Keratinocyte (primary cell): ENCODE results near the gene POMC. TPM values are rescaled to one million over a fixed set of nuclear protein-coding genes. Genes with fewer than 3 reads are reported as not detected.
A peak's percentile ranks its signal among the peaks of the same experiment; 100 is the strongest.

ENCODE experiments used
- DNase-seq: peaks from one replicate; pipeline ENCODE4 v3.0.0-alpha.2; 2011; ENCODE audit warnings: low read depth, missing footprints, low spot score
- FAIRE-seq: peaks from 2 replicates; lab custom pipeline; 2011; peaks lifted over from hg19 to GRCh38; lab: Jason Lieb, UNC
- H2AFZ ChIP-seq: 2 replicates; pipeline ENCODE4 v1.6.0; 2012; ENCODE audit warnings: low read length, control low read depth, inconsistent platforms; ENCODE audit not compliant: control insufficient read depth
- H3K27ac ChIP-seq: 2 replicates; pipeline ENCODE4 v1.5.1; 2011; ENCODE audit warnings: low read length; ENCODE audit not compliant: control insufficient read depth, insufficient read depth
- H3K27me3 ChIP-seq: 3 replicates; pipeline ENCODE4 v1.6.0; 2011; ENCODE audit warnings: low read length; ENCODE audit not compliant: control insufficient read depth, insufficient read depth; ENCODE audit errors: extremely low read depth
- H3K36me3 ChIP-seq, 2 experiments: 2 replicates in 1 of 2; 3 replicates in 1 of 2; pipeline ENCODE4 v1.5.1; 2011; ENCODE audit warnings: low read length in 2 of 2, mild to moderate bottlenecking in 1 of 2; ENCODE audit not compliant: control insufficient read depth in 2 of 2, insufficient read depth in 2 of 2; ENCODE audit errors: extremely low read depth in 1 of 2
- H3K4me1 ChIP-seq: 3 replicates; pipeline ENCODE4 v1.5.1; 2011; ENCODE audit warnings: low read length; ENCODE audit not compliant: control insufficient read depth, insufficient read depth; ENCODE audit errors: extremely low read depth
- H3K4me2 ChIP-seq: 3 replicates; pipeline ENCODE4 v1.6.0; 2011; ENCODE audit warnings: low read depth, low read length; ENCODE audit not compliant: control insufficient read depth, insufficient read depth; ENCODE audit errors: extremely low read depth
- H3K4me3 ChIP-seq, 3 experiments: fragments of 200-600 bp in 1 of 3; sonication (generic) in 1 of 3; 2 replicates in 2 of 3; 3 replicates in 1 of 3; pipeline ENCODE4 v1.5.1; 2011 to 2016; ENCODE audit warnings: low read length in 3 of 3, mild to moderate bottlenecking in 3 of 3, control low read depth in 2 of 3, inconsistent platforms in 1 of 3, low read depth in 1 of 3, mixed read lengths in 1 of 3, mixed run types in 1 of 3, moderate library complexity in 1 of 3; ENCODE audit not compliant: control insufficient read depth in 2 of 3, insufficient read depth in 2 of 3; ENCODE audit errors: extremely low read depth in 1 of 3
- H3K79me2 ChIP-seq: 2 replicates; pipeline ENCODE4 v1.6.0; 2012; ENCODE audit warnings: low read length; ENCODE audit not compliant: control insufficient read depth, insufficient read depth
- H3K9ac ChIP-seq: 3 replicates; pipeline ENCODE4 v1.6.0; 2011; ENCODE audit warnings: low read length; ENCODE audit not compliant: control insufficient read depth, insufficient read depth; ENCODE audit errors: extremely low read depth
- H3K9me1 ChIP-seq: 3 replicates; pipeline ENCODE4 v1.6.0; 2011; ENCODE audit warnings: low read length; ENCODE audit not compliant: control insufficient read depth, insufficient read depth; ENCODE audit errors: extremely low read depth
- H3K9me3 ChIP-seq: 2 replicates; pipeline ENCODE4 v1.5.1; 2012; ENCODE audit warnings: low read depth, low read length; ENCODE audit not compliant: control insufficient read depth
- H4K20me1 ChIP-seq: 3 replicates; pipeline ENCODE4 v1.6.0; 2011; ENCODE audit warnings: low read length; ENCODE audit not compliant: control insufficient read depth, insufficient read depth; ENCODE audit errors: extremely low read depth
- EZH2 ChIP-seq: IDR thresholded peaks from one replicate; pipeline ENCODE4 v1.6.1; 2012; ENCODE audit warnings: inconsistent platforms, mild to moderate bottlenecking, low read length, moderate library complexity
- dilution Hi-C: fragments of 300-500 bp; cut with MboI; formaldehyde crosslinking; loops from one replicate; pipeline ENCODE4 v1.7.0; 2020; ENCODE audit warnings: low sequenced_read_pairs; ENCODE audit not compliant: extremely low pct_ligation_motif_present
- polyA plus RNA-seq, 5 experiments: library from polyadenylated mRNA; depleted of rRNA in 3 of 5; stranded (reverse) in 3 of 5; stranded (forward) in 1 of 5; unstranded in 1 of 5; fragments of >200 nt; gene quantifications; 1 replicate in 1 of 5; 2 replicates in 3 of 5; 3 replicates in 1 of 5; pipeline versions ENCODE4 v1.2.1 to v1.2.3, GENCODE V29; 2011 to 2012; ENCODE audit warnings: missing spikeins in 2 of 5, low read depth in 1 of 5, low replicate concordance in 1 of 5
- TF ChIP-seq, protein P1 (sequence below), 3 experiments: IDR thresholded peaks in 1 of 3; conservative IDR thresholded peaks in 1 of 3; optimal IDR thresholded peaks in 1 of 3; 2 replicates in 2 of 3; 3 replicates in 1 of 3; pipeline versions ENCODE3 to v1.5.1; 2011; ENCODE audit warnings: low read length in 3 of 3, mild to moderate bottlenecking in 3 of 3, moderate library complexity in 2 of 3, control low read depth in 1 of 3, inconsistent platforms in 1 of 3; ENCODE audit not compliant: insufficient read depth in 2 of 3; ENCODE audit errors: extremely low read depth in 1 of 3

POMC gene
- polyA plus RNA-seq, 1 donor (not counting 4 experiments of a cell fraction or from before 2014, with no cell fraction given): not detected

DNA sequence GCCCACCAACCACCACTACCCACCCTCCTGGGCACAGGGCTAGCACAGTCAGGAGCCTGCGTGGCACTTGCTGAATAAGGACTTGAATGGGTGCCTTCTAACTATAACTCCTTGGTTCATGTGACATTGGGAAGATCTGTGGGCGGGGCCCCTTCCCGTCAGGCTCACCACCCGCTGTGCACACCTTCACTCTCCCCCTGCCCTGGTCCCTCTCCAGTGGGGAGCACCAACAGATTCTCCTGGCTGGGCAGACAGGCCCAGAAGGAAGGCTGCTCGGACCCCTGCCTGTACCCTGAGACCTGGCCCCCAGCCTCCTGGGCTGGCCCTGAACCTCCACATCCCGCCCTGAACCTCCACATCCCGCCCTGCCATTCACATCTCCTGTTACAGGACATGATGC is 33.4 kb upstream of the POMC start:
- no peak overlapping the region for H3K27ac ChIP-seq
- DNase-seq (no peak), FAIRE-seq (no peak)
- TF ChIP-seq, protein P1, sequence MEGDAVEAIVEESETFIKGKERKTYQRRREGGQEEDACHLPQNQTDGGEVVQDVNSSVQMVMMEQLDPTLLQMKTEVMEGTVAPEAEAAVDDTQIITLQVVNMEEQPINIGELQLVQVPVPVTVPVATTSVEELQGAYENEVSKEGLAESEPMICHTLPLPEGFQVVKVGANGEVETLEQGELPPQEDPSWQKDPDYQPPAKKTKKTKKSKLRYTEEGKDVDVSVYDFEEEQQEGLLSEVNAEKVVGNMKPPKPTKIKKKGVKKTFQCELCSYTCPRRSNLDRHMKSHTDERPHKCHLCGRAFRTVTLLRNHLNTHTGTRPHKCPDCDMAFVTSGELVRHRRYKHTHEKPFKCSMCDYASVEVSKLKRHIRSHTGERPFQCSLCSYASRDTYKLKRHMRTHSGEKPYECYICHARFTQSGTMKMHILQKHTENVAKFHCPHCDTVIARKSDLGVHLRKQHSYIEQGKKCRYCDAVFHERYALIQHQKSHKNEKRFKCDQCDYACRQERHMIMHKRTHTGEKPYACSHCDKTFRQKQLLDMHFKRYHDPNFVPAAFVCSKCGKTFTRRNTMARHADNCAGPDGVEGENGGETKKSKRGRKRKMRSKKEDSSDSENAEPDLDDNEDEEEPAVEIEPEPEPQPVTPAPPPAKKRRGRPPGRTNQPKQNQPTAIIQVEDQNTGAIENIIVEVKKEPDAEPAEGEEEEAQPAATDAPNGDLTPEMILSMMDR (optimal IDR thresholded peaks at IDR 0.05 in 1 of 3, IDR thresholded peaks at IDR 0.05 in 1 of 3, conservative IDR thresholded peaks at IDR 0.05 in 1 of 3; ENCODE audit: extremely low read depth in 1 of 3, insufficient read depth in 2 of 3, low read length in 3 of 3): no peak
- TF ChIP-seq EZH2: no peak
- dilution Hi-C loops: no loop called here
- no peak overlapping the region for H2AFZ ChIP-seq
- H3K9ac ChIP-seq: no peak overlapping the region
- no peaks in the 10 kb centered on the region for H3K27me3 ChIP-seq
- H4K20me1 ChIP-seq: no peaks in the 10 kb centered on the region
- no peaks in the 10 kb centered on the region for H3K4me1 ChIP-seq
- H3K4me3 ChIP-seq: no peak overlapping the region
- H3K9me3 ChIP-seq: no peaks in the 10 kb centered on the region
- no peak overlapping the region for H3K4me2 ChIP-seq
- no peaks in the 10 kb centered on the region for H3K36me3 ChIP-seq
- no peaks in the 10 kb centered on the region for H3K79me2 ChIP-seq
- H3K9me1 ChIP-seq: no peaks in the 10 kb centered on the region

DNA sequence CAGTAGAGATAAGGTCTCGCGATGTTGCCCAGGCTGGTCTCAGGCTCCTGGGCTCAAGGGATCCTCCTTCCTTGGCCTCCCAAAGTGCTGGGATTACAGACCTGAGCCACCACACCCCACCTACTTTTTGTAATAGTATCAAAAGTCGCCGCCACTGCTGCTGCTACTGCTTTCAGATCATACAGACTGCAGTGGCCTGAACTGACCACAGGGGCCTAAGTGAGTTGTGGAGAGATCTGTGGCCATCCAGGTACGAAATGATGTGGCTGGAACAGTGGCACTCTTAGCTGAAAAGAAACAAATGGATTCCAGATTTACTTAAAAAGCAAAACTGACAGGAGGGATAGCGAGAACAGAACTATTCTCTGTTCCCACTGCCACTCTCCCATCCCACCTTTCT is 32.9 kb upstream of the POMC start:
- Histone ChIP-seq H3K36me3 (no peaks in the 10 kb centered on the region), H3K4me1 (no peaks in the 10 kb centered on the region), H3K9me3 (no peaks in the 10 kb centered on the region), H3K27ac (no peak overlapping the region), H3K4me2 (no peak overlapping the region), H4K20me1 (no peaks in the 10 kb centered on the region), H2AFZ (no peak overlapping the region), H3K9ac (no peak overlapping the region), H3K9me1 (no peaks in the 10 kb centered on the region), H3K79me2 (no peaks in the 10 kb centered on the region), H3K4me3 (no peak overlapping the region), H3K27me3 (no peaks in the 10 kb centered on the region)
- TF ChIP-seq, protein P1 (optimal IDR thresholded peaks at IDR 0.05 in 1 of 3, IDR thresholded peaks at IDR 0.05 in 1 of 3, conservative IDR thresholded peaks at IDR 0.05 in 1 of 3; ENCODE audit: extremely low read depth in 1 of 3, insufficient read depth in 2 of 3, low read length in 3 of 3): peak in 1 of 3 experiments; percentile 21
- TF ChIP-seq EZH2: no peak
- no peak for DNase-seq
- no peak for FAIRE-seq
- dilution Hi-C loops: no loop called here
